GM18519 (cell line): ENCODE measurements around the gene ASTN2.

ENCODE experiments used
- ATAC-seq: cut with Tn5 transposase; IDR thresholded peaks from one replicate; pipeline ENCODE4 v1.9.1; 2021; ENCODE audit warnings: mild to moderate bottlenecking, moderate library complexity; ENCODE audit not compliant: unreplicated experiment, low FRiP score

Gene ASTN2

GRCh38 chr9:117306032-117306431, 108.8 kb downstream of the ASTN2 start:
- ATAC-seq = no peak

GRCh38 chr9:117305454-117305853, 109.4 kb downstream of the ASTN2 start:
- ATAC-seq = peak; percentile 62

- no peak for ATAC-seq
Observed at GRCh38 chr9:117304549-117304948, 110.3 kb downstream of the ASTN2 start.

DNA sequence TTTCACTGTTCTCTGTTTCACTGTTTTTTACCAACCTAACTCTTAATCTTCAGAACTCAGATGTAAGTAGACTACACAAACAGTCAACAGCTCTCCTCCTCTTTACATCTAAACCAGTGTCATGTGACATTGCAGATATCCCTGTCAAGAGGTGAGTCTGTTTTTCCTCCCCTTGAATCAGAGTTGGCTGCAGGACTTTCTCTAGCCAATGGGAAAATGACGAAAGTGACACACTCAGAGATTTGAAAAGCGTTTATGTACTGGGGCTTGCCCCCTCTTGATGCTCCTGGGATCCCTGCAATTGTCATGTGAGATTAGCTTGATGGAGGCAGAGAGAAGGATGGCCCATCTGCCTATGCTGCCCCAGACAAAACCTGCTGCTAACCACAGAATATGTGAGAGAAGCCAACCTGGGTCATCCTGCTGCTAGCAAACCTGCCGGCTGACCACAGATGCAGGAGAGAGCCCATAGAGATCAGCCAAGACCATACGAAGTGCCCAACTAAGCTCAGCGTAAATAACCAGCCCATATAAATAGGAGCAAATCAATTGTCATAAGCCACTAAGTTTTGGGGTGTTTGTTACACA, 111.1 kb downstream of the ASTN2 start:
- ATAC-seq = no peak

- no peak for ATAC-seq
Observed at GRCh38 chr9:117302487-117302886, 112.4 kb downstream of the ASTN2 start.

DNA sequence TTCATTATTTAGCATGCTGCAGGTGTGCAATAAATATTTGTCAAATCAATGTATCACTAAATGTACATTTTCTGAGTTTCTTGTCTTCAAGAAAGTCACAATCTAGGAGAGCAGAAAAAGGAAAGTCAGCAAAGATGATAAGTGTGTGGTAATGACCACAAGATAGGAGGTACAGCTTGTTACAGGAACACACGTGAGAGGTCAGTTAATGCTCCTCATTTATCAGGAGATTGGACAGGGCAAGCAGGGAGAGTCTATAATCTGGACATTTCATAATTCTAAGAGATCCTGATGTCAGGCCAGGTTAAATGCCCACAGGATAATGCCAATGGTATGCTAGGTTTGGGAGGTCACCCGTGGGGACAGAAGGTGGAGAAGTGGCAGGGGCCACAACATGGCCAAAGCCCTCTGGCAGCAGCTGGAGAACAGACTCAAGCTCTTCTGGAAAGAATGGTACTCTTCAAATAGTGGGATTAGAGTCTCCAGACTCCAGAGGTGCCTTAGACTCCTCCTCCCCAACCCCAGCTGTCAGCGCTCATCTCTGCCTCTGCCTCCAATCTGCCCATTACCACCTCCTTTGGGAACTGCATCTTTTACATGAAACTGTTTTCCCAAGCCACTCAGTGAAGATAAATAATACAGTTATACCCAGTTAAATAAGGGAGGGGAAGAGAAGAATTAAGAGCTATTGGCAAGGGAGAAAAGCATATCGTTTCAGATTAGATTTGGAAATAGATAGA, 114.3 kb downstream of the ASTN2 start:
- ATAC-seq = no peak

GRCh38 chr9:117296453-117296852, 118.4 kb downstream of the ASTN2 start:
- ATAC-seq = no peak

- no peak for ATAC-seq
Observed at GRCh38 chr9:117293206-117294114, 121.4 kb downstream of the ASTN2 start.

GRCh38 chr9:117290856-117291622, 123.8 kb downstream of the ASTN2 start:
- ATAC-seq = no peak

DNA sequence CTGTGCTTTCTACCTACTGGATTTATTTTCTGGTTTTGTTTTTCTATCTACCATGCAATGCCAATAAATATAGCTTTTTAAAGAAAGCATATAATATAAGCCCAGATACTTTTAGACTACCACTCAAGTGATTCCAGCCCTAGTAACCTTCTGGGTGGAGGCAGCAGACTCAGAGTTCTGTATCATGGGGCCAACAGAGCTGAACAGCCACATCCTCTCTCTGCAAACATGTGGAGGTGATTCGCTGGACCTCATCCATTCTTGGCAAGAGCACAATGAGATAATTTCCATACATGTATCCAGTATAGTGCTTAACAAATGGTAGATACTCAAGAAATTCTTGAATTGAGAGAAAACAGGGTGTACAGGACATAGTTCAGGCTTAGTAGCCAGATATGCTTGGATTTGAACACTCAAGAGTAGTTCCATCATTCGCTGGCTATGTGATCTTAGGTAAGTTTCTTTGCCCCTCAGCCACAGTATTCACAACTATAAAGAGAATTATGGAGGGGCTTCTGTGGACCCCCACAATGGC, 124.5 kb downstream of the ASTN2 start:
- no peak for ATAC-seq

- ATAC-seq = no peak
Observed at GRCh38 chr9:117286245-117286644, 128.6 kb downstream of the ASTN2 start.

DNA sequence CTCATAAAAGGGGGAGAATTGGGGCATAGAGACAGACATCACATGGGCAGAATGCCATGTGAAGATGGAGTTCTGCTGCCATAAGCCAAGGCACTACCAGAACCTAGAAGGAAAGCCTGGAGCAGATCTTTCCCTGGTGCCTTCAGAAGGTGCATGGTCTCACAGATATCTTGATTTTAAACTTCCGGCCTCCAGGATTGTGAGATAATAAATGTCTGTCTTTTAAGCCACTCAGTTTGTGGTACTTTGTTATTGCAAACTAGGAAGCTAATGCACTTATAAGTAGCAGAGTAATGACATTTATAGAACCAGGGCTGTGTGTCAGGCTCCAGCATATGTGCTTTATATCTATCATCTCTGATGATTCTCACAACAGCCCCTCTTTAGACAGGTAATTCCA, 130.4 kb downstream of the ASTN2 start:
- ATAC-seq = no peak

GRCh38 chr9:117282541-117282940, 132.3 kb downstream of the ASTN2 start:
- ATAC-seq = no peak

GRCh38 chr9:117278471-117279035, 136.3 kb downstream of the ASTN2 start:
- ATAC-seq = no peak

GRCh38 chr9:117278020-117278419, 136.8 kb downstream of the ASTN2 start:
- no peak for ATAC-seq

DNA sequence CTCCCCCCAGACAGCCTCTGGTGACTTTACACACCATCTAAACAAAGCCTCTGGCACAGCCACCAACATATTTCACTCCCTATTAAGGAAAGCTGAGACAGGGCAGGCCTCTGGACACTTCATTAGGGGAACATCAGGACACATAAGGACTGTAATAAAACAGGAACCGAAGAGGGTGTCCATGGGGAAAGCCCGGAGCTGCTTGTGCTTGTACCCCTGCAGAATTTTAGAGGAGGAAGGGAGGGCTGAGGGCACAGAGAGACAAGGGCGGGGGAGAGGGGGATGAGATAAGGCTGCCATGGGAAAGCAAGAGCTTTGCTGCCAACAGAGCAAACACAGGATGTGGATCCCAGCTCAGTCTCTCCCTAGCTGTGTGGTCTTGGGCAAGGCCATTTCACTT, 138.4 kb downstream of the ASTN2 start:
- ATAC-seq = no peak

- no peak for ATAC-seq
Observed at GRCh38 chr9:117273612-117274011, 141.2 kb downstream of the ASTN2 start.

GRCh38 chr9:117268847-117269446, 145.9 kb downstream of the ASTN2 start:
- no peak for ATAC-seq

- no peak for ATAC-seq
Observed at GRCh38 chr9:117266855-117267497, 147.9 kb downstream of the ASTN2 start.
